HEK293T (cell line): ENCODE data around the gene MAP2K5.

Experiments used
- ARNT ChIP-seq: fragments of 450-650 bp; IDR thresholded peaks from 2 replicates; pipeline ENCODE4 v1.6.1; 2017; ENCODE audit warnings: mild to moderate bottlenecking
- BHLHE40 ChIP-seq: fragments of 450-650 bp; IDR thresholded peaks from 2 replicates; pipeline ENCODE4 v1.6.1; 2016; ENCODE audit warnings: mild to moderate bottlenecking, moderate library complexity, borderline replicate concordance
- CTBP1 ChIP-seq: fragments of 450-650 bp; IDR thresholded peaks from 2 replicates; pipeline ENCODE4 v1.6.1; 2016; ENCODE audit warnings: borderline replicate concordance
- FOXA1 ChIP-seq: fragments of 450-650 bp; IDR thresholded peaks from 2 replicates; pipeline ENCODE4 v1.6.1; 2016; ENCODE audit warnings: mild to moderate bottlenecking
- FOXM1 ChIP-seq: fragments of 450-650 bp; IDR thresholded peaks from 2 replicates; pipeline ENCODE4 v1.6.1; 2017; ENCODE audit warnings: mild to moderate bottlenecking, borderline replicate concordance
- HDGF ChIP-seq: fragments of 450-650 bp; IDR thresholded peaks from 2 replicates; pipeline ENCODE4 v1.6.1; 2017; ENCODE audit warnings: antibody characterized with exemption, borderline replicate concordance
- LEF1 ChIP-seq: fragments of 450-650 bp; IDR thresholded peaks from 2 replicates; pipeline ENCODE4 v1.6.1; 2017; ENCODE audit warnings: mild to moderate bottlenecking, borderline replicate concordance
- NFRKB ChIP-seq: fragments of 450-650 bp; IDR thresholded peaks from 2 replicates; pipeline ENCODE4 v1.6.1; 2016; ENCODE audit warnings: mild to moderate bottlenecking, moderate library complexity
- PKNOX1 ChIP-seq: fragments of 450-650 bp; IDR thresholded peaks from 2 replicates; pipeline ENCODE4 v1.6.1; 2016
- SP1 ChIP-seq: fragments of 450-650 bp; IDR thresholded peaks from 2 replicates; pipeline ENCODE4 v1.6.1; 2017
- SUZ12 ChIP-seq: fragments of 450-650 bp; IDR thresholded peaks from 2 replicates; pipeline ENCODE4 v1.6.1; 2016; ENCODE audit warnings: mild to moderate bottlenecking
- ZNF384 ChIP-seq: fragments of 450-650 bp; IDR thresholded peaks from 2 replicates; pipeline ENCODE4 v1.6.1; 2016

- TF ChIP-seq SP1 = no peak
- TF ChIP-seq FOXM1 = no peak
- no peak for TF ChIP-seq HDGF
- no peak for TF ChIP-seq CTBP1
- no peak for TF ChIP-seq FOXA1
- TF ChIP-seq BHLHE40 = no peak
- no peak for TF ChIP-seq ARNT
- TF ChIP-seq SUZ12 = no peak
- no peak for TF ChIP-seq NFRKB
- no peak for TF ChIP-seq LEF1
- no peak for TF ChIP-seq PKNOX1
- TF ChIP-seq ZNF384 = no peak
Measured at GRCh38 chr15:67849538-67849937, 307.0 kb downstream of the MAP2K5 start.
